Activated gamma-delta T cell (primary cell): Measurements from ENCODE around the gene CISD1.
A peak's percentile ranks its signal among the peaks of the same experiment; 100 is the strongest.

Source experiments
- DNase-seq: peaks from one replicate; lab custom pipeline; 2025; lab: John Stamatoyannopoulos, UW

Gene CISD1

GRCh38 chr10:58265249-58265648 lies 3.7 kb upstream of the CISD1 start:
- no peak for DNase-seq

GRCh38 chr10:58266003-58266825 lies 2.7 kb upstream of the CISD1 start:
- no peak for DNase-seq

- DNase-seq, result peak; percentile 25
Observed at GRCh38 chr10:58266826-58267712, 1.9 kb upstream of the CISD1 start.

GRCh38 chr10:58267713-58268453 lies 1.1 kb upstream of the CISD1 start, which contains the start of gene IPMK:
TSS of gene IPMK (minus strand) at chr10:58267894. CDS start at chr10:58267611, 283 bp downstream.
- peak; percentile 99 for DNase-seq

GRCh38 chr10:58268454-58268945 lies 462 bp upstream of the CISD1 start:
- no peak for DNase-seq

GRCh38 chr10:58269782-58270290 lies 874 bp downstream of the CISD1 start:
- no peak for DNase-seq

- DNase-seq, result no peak
Observed at GRCh38 chr10:58275261-58275660, 6.3 kb downstream of the CISD1 start.

- DNase-seq, result no peak
Observed at GRCh38 chr10:58275908-58276307, 6.9 kb downstream of the CISD1 start.

GRCh38 chr10:58278274-58278961 lies 9.5 kb downstream of the CISD1 start:
- DNase-seq, result no peak

- DNase-seq, result no peak
Observed at GRCh38 chr10:58278962-58279307, 10.0 kb downstream of the CISD1 start.

- DNase-seq, result no peak
Observed at GRCh38 chr10:58280477-58280876, 11.5 kb downstream of the CISD1 start.

- no peak for DNase-seq
Observed at GRCh38 chr10:58281092-58281752, 12.3 kb downstream of the CISD1 start.

GRCh38 chr10:58282615-58283014 lies 13.7 kb downstream of the CISD1 start:
- DNase-seq, result no peak

GRCh38 chr10:58291538-58292174 lies 22.7 kb downstream of the CISD1 start:
- no peak for DNase-seq

- no peak for DNase-seq
Observed at GRCh38 chr10:58293989-58294388, 25.0 kb downstream of the CISD1 start.

- no peak for DNase-seq
Observed at GRCh38 chr10:58299580-58299979, 30.6 kb downstream of the CISD1 start.

- no peak for DNase-seq
Observed at GRCh38 chr10:58300676-58301075, 31.7 kb downstream of the CISD1 start.

- no peak for DNase-seq
Observed at GRCh38 chr10:58302254-58302653, 33.3 kb downstream of the CISD1 start.

GRCh38 chr10:58304099-58304633 lies 35.2 kb downstream of the CISD1 start:
- no peak for DNase-seq

GRCh38 chr10:58305821-58306220 lies 36.9 kb downstream of the CISD1 start:
- no peak for DNase-seq
